Measurements from ENCODE around the gene SEC23IP. TPM values are rescaled to one million over a fixed set of nuclear protein-coding genes. Genes with fewer than 3 reads are reported as not detected.

Gene SEC23IP
- total and polyA plus RNA-seq, 2 donors (not counting 3 experiments of a cell fraction or from before 2014, with no cell fraction given), result 30.9 to 83.1 TPM

- DNase-seq (ENCODE audit: low read depth, low spot score) (no peak), FAIRE-seq (no peak)
- Histone ChIP-seq H3K27me3 (ENCODE audit: control insufficient read depth in 2 of 2, insufficient read depth in 2 of 2, low read length in 2 of 2) (no peaks in the 10 kb centered on the region), H3K4me2 (ENCODE audit: insufficient read depth, low read length) (no peak overlapping the region), H2AFZ (ENCODE audit: low read depth, low read length) (no peak overlapping the region), H3K9me1 (replicated peaks; ENCODE audit: control insufficient read depth, extremely low read depth, insufficient read depth, low read length) (no peaks in the 10 kb centered on the region), H3K79me2 (ENCODE audit: control insufficient read depth, insufficient read depth, low read length) (no peaks in the 10 kb centered on the region), H3K4me1 (ENCODE audit: control insufficient read depth, extremely low read depth, insufficient read depth, low read length) (no peaks in the 10 kb centered on the region), H3K4me3 (replicated peaks in 1 of 3; ENCODE audit: insufficient read depth in 1 of 3, low read depth in 1 of 3, low read length in 3 of 3) (no peak overlapping the region), H3K9me3 (replicated peaks; ENCODE audit: control insufficient read depth, insufficient read depth, low read length) (no peaks in the 10 kb centered on the region), H3K27ac (ENCODE audit: insufficient read depth, low read depth, low read length) (no peak overlapping the region), H3K9ac (replicated peaks; ENCODE audit: extremely low read depth, insufficient read depth, low read length) (no peak overlapping the region), H4K20me1 (replicated peaks; ENCODE audit: control insufficient read depth, extremely low read depth, insufficient read depth, low read length) (no peaks in the 10 kb centered on the region), H3K36me3 (ENCODE audit: control insufficient read depth in 2 of 2, extremely low read depth in 1 of 2, insufficient read depth in 2 of 2, low read length in 2 of 2) (no peaks in the 10 kb centered on the region)
- TF ChIP-seq POLR2AphosphoS5 (IDR thresholded peaks at IDR 0.05; ENCODE audit: insufficient read depth, low read depth, low read length), result no peak
- TF ChIP-seq MAX (IDR thresholded peaks at IDR 0.05; ENCODE audit: insufficient read depth, insufficient read length), result no peak
- no peak for TF ChIP-seq FOS (IDR thresholded peaks at IDR 0.05; ENCODE audit: borderline replicate concordance, insufficient read depth, low read length)
- no peak for TF ChIP-seq EZH2 (IDR thresholded peaks at IDR 0.05; ENCODE audit: borderline replicate concordance, low read depth, low read length, severe bottlenecking)
- no peak for TF ChIP-seq POLR2A (IDR thresholded peaks at IDR 0.05; ENCODE audit: low read depth, low read length)
- dilution Hi-C loops (cut with MboI; ENCODE audit: extremely low pct_ligation_motif_present, low sequenced_read_pairs) (no loop called here), intact Hi-C loops (cut with micrococcal nuclease) (no loop called here)
- BruUV-seq (replicated peaks), result no TSS peak
- ChIA-PET CTCF (no interaction called here), POLR2A (no interaction called here)
Observed at GRCh38 chr10:119973281-119973680, 80.8 kb downstream of the SEC23IP start.

GRCh38 chr10:119976421-119976820 lies 83.9 kb downstream of the SEC23IP start:
- Histone ChIP-seq H4K20me1 (replicated peaks; ENCODE audit: control insufficient read depth, extremely low read depth, insufficient read depth, low read length) (no peaks in the 10 kb centered on the region), H3K79me2 (ENCODE audit: control insufficient read depth, insufficient read depth, low read length) (no peaks in the 10 kb centered on the region), H3K9me3 (replicated peaks; ENCODE audit: control insufficient read depth, insufficient read depth, low read length) (no peaks in the 10 kb centered on the region), H3K27me3 (ENCODE audit: control insufficient read depth in 2 of 2, insufficient read depth in 2 of 2, low read length in 2 of 2) (peaks cover 1 to 3% of the 10 kb centered on the region in 2 experiments), H3K9me1 (replicated peaks; ENCODE audit: control insufficient read depth, extremely low read depth, insufficient read depth, low read length) (no peaks in the 10 kb centered on the region), H3K4me1 (ENCODE audit: control insufficient read depth, extremely low read depth, insufficient read depth, low read length) (no peaks in the 10 kb centered on the region), H3K9ac (replicated peaks; ENCODE audit: extremely low read depth, insufficient read depth, low read length) (no peak overlapping the region), H3K36me3 (ENCODE audit: control insufficient read depth in 2 of 2, extremely low read depth in 1 of 2, insufficient read depth in 2 of 2, low read length in 2 of 2) (no peaks in the 10 kb centered on the region), H3K27ac (ENCODE audit: insufficient read depth, low read depth, low read length) (no peak overlapping the region), H3K4me2 (ENCODE audit: insufficient read depth, low read length) (no peak overlapping the region), H2AFZ (ENCODE audit: low read depth, low read length) (no peak overlapping the region), H3K4me3 (replicated peaks in 1 of 3; ENCODE audit: insufficient read depth in 1 of 3, low read depth in 1 of 3, low read length in 3 of 3) (no peak overlapping the region)
- DNase-seq (ENCODE audit: low read depth, low spot score) (no peak), FAIRE-seq (no peak)
- no peak for TF ChIP-seq EZH2 (IDR thresholded peaks at IDR 0.05; ENCODE audit: borderline replicate concordance, low read depth, low read length, severe bottlenecking)
- TF ChIP-seq MYC (IDR thresholded peaks at IDR 0.05; ENCODE audit: low read depth, low read length), result no peak
- no peak for TF ChIP-seq JUN (IDR thresholded peaks at IDR 0.05; ENCODE audit: borderline replicate concordance, insufficient read depth, insufficient read length, low read depth)
- TF ChIP-seq POLR2A (IDR thresholded peaks at IDR 0.05; ENCODE audit: low read depth, low read length), result no peak
- no peak for TF ChIP-seq CTCF (IDR thresholded peaks at IDR 0.05; ENCODE audit: extremely low read depth in 1 of 2, insufficient read depth in 1 of 2, low read depth in 1 of 2, low read length in 2 of 2)
- no peak for TF ChIP-seq FOS (IDR thresholded peaks at IDR 0.05; ENCODE audit: borderline replicate concordance, insufficient read depth, low read length)
- no peak for TF ChIP-seq POLR2AphosphoS5 (IDR thresholded peaks at IDR 0.05; ENCODE audit: insufficient read depth, low read depth, low read length)
- intact Hi-C loops (cut with micrococcal nuclease), result no loop called here
- dilution Hi-C loops (cut with MboI; ENCODE audit: extremely low pct_ligation_motif_present, low sequenced_read_pairs), result no loop called here
- ChIA-PET POLR2A (no interaction called here), CTCF (no interaction called here)
- BruUV-seq (replicated peaks), result no TSS peak

Measured in endothelial cell of umbilical vein (primary cell).